ENCODE results near the gene ZFP90.
"Not testable (repeated sequence)": the region's sequence is repeated elsewhere in the genome, so short reads cannot be mapped to it uniquely, and the experiment has no call there.

The ZFP90 gene

DNA sequence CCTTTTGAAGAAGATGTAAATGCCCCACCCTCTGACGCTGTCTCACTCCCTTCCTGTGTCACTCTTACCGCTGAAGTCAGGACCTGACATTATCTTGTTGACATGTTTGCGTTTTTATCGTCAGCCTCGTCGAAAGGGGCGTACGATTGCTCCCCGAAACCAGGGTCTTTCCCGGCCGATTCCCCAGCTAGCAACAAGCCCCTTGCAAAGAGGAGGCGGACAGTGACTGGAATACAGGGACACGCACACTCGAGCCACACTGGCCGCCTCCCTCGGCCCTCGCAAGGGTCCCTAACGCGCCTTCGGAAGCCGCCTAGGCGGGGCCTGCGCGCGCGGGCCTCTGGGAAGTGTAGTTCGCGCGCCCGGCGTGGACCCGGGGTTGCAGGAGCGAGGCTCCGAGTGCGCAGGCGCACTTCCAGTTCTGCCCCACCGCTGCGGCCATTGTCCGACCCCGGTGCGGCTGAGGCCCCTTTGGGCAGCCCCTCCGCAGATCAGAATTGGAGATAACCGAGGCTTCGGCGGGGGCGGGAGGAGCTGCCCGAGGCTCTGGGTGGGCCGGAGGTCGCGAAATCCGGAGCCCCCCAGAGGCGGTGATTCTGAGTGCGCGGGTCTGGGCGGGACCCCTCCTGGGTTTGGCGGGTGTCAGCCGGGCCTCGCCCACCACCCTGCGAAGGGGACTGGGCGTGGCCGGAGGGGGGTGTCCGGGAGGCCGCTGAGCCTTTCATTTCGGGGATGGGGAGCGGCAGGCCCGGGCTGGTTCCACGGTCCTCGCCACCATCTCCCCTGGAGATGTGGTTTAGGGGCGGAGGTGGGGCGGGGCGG, at the start of gene ZFP90:
Gene ZFP90, plus strand, starts transcription at position 412 of the 822 bp plus-strand sequence. CDS start 502 bp downstream, outside the sequence.
- DNase-seq: peak; percentile 93

DNA sequence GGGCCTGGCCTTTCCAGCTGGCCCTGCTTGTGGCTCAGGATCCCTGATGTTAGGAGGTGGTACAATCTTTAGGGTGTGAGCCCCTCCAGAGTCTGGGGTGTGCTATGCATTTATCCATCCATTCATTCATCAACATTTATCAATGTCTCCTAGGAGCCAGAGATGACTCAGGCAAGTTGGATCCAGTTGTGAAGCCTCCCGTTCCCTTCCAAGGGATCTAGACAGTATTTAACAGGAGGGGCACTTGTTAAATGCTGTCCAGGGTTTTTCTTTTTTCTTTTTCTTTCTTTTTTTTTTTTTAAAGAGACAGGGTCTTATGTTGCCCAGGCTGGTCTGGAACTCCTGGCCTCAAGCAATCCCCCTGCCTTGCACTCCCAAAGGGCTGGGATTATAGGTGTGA, 48.7 kb upstream of the ZFP90 start:
- no peak for DNase-seq

DNA sequence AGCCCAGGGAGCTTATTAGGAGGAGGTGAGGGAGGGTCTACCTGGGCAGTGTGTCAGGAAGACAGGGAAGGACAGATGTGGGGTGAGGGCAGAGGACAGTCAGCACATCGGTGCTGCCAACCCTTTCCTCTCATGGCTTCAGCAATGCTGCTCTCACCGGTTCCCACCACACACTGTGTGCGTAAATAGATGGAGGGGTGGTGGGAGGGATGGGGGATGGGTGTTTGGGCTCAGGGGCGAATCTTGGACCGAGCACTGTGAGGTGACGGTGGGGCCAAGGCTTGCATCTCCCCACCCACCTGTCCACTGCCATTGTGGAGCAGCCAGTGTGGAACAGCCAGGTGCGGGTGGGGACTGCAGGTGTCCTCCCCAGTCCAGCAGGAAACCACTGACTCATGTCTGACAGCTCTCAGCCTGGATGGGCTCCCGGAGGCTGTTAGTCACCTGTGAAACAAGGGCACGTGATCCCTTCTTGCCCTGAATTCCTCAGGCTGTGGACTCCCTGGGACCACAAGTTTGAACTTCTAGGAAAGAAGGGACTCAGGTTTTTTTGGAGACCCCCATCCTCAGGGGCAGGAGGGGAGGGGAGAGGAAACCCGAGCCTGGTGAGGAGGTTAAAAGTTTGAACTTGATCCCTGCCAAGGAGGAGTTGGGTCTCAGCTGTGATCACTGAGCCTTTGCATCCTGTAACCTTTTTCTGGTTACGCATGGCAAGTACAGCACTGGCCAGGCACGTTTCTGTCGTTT, 48.1 kb upstream of the ZFP90 start:
- DNase-seq: no peak

DNA sequence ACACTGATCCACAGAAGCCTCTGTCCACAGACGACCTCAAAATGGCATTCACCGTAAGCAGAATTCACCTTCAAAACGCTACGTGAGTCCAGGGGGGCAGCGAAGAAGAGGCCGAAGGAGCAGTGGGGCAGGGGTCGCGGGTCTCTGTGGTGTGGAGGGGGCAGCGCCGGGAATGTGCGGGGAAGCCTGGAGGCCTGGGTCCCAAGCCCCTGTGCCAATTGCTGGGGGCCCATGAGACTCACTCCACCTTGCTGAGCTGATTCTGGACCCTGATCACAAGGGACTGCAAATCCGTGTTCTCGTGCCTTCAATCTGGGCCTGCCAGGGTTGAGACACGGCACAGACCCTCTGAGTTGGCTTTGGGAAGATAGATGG, 47.5 kb upstream of the ZFP90 start:
- DNase-seq: no peak

DNA sequence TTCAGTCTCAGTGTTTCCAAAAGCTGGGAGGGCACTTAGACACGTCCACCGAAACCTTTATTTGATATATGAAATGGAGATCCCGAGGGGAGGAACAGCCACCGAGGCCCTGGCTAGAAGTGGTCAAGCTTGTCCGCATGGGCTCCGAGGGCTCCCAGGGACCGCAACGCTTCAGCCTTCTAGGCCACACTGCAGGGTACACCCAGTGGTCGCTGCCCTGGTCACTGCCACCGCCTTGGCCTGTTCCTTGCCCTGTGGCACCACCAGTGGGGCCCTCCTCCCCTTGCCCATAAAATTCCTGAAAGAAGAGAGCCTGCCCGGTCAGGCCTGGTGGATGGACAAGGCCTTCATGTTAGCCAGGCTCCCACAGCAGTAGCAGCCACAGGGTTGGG, 46.9 kb upstream of the ZFP90 start:
- DNase-seq: no peak

DNA sequence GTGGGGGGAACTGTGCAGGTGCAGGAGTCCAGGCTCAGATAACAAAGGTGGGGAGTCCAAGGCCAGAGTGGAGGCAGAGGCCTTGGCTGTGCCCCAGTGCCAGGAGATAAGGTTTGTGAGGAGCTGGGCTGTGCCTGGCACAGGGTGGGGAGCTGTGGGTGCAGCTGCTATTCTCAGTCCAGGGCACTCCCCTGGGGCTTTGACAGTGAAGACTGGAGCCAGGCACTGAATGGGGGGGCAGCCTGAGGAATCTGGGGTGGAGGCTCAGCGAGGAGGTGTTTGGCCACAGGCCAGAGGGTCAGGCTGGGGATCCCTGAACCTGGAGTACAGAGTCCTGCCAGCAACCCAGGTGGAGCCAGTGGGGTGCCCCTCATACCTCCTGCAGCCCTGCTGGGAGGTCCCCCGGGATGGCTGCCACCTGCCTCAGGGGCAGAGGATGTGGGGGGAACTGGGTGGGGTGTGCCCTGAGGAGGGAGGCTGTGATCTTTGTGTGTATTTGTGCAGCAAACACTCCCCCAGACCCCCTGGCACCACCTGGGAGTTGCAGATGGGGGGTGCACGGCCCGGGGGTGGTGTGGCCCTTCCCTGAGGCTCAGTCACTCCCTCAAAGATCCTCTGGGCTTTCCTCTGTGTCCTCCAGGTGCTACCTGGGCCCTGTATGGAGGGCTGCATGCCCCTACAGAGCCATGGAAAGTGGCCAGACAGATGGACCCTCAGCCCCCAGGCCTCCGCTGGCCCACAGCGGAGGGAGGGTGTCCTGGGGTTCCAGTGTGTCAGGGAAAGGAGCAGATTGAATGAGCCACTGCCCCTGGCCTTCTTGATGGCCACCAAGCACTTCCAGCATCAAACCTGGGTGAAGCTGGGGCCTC, 46.3 kb upstream of the ZFP90 start:
- DNase-seq: no peak

DNA sequence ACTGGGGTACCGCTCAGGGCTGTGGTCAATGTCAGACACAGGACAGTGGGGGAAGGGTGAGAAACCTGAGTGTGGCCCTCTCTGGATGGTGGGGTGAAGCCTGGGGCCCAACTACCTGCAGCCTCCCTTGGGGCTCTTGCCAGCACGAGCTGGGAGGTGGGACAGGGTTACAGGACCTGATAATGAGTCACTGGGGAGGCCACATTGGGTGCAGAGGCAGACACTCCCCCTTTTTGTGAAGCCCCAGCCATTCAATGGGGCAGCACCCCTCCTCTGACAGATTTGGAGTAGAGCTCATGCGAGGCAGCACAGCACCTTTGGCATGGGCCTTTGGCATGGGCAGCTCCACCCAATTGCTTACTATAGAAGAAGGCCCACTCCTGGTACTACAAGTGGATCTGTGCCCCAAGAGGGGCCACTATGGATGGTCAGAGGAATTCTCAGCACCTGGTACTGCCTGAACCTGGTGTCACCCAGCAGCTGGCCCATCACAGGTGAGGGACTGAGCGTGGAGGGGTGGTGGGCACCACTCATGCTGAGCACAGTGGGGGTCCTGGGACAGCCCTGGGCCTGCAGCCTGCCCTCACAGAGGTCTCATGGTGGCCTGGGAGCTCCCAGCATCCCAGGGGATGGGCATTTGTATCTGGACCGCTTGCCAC, 45.5 kb upstream of the ZFP90 start:
- DNase-seq: no peak

DNA sequence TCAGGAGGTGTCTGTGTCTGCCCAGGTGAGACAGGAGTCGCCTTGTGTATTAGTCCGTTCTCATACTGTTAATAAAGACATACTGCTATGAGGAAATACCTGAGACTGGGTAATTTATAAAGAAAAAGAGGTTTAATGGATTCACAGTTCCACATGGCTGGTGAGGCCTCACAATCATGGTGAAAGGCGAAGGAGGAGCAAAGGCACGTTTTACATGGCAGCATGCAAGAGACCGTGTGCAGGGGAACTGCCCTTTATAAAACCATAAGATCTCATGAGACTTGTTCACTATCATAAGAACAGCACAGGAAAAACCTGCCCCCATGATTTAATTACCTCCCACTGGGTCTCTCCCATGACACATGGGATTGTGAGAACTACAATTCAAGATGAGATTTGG, 44.8 kb upstream of the ZFP90 start:
- DNase-seq: not testable (repeated sequence)

DNA sequence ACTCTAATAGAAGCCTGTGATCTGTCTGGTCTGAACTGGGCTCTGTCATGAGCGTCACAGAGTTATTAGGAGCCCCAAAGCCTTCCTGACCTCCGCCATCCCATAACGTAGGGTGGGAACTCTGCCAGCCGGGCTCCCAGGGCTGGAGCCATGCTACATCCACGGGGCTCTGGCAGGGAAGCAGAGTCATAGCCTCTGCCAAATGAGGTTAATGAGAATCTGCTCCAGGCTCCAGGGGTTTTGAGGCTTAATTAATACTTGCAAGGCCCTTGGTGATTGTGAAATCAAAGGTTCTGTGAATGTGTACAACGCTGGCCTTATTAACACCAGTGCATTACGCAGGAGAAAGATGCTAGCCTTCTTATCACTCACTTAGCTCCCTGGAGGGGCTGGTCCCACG, 42.4 kb upstream of the ZFP90 start:
- no peak for DNase-seq

DNA sequence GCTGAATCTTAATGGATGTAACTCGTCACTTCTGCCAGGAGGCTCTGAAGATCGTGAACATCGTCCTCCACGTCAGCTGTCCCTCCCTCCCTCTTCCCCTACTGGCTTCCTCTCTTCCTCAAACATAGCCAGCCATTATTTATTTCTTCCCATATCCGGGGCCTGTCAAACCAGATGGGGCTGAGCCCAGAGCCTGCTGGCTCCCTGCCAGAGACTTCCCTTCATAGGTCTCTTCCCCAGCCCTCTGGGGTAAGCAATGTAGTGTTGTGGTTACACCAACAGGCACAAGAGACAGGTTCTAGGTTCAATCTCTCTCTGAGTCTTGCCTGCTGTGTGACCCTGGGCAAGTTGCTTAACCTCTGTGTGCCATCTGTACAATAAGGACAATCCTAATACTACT, 40.1 kb upstream of the ZFP90 start:
- peak; percentile 53 for DNase-seq

DNA sequence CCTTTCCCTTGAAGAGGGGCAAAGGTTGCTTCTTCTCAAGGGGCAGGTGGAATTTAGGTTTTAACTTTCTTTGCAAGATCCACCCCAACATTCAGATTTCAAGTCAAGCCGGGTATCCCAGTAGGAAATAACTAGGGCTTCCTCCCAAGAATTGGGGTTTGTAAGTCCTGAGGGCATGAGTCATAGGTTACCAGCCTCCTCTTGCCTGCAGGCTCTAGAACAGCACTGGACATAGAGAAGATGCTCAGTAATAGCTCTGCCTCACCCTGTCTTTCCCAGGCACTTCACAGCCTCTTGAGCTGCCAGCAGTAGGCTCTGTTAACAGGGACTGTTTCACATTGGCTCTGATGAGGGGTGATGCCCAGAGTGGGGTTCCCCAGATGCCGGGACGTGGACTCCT, 35.8 kb upstream of the ZFP90 start:
- DNase-seq: no peak

DNA sequence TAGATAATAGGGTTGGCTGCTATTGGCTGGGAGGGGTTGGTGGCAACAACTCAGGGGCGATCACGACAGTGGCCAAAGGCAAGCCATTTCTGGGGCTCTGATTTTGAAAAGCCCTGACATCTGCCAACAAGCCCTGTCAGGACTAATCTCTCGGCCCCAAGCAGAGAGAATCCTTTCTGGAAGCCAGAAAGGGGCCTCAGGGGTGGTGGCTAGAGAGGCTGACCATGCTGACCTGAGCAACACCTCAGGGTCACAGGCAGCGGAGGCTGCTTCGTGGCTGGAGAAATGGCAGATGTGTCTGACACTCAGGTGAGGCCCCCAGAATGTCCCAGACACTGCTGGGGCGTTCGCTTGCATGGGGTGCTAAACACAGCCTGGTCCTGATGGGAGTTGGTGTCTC, 35.0 kb upstream of the ZFP90 start:
- no peak for DNase-seq

DNA sequence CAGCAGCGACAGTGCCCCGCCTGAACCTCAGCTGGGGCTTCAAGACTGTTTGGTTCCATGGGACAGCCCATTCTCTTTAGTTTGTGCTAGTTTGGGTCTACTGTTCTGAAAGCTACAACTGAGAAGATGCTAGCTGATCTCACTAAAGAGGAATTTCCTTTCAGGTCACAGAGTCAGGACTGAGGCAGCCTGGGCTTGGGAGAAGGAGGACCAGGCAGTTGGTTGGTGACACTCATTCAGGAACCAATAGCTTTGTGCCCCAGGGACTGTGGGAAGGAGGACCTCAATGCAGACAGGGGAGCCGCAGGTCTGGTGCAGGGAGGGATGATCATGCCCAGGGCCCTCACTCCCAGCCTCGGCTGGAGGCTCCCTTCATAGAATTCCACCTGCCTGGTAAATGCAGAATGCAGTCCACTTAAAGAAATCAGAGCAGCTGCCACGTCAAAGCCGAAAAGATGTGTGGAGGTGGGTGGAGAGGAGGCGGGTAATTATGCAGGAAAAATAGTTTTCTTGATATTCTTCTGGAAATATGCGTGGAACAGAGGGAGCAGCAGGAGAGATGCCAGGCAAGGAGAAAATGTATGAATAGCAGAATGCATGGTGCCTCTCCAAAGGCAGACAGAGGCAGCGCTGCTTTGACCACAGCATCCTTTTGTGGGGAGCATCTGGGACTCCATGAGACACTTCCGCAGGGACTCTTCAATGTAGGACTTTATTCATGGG, 32.6 kb upstream of the ZFP90 start:
- no peak for DNase-seq

DNA sequence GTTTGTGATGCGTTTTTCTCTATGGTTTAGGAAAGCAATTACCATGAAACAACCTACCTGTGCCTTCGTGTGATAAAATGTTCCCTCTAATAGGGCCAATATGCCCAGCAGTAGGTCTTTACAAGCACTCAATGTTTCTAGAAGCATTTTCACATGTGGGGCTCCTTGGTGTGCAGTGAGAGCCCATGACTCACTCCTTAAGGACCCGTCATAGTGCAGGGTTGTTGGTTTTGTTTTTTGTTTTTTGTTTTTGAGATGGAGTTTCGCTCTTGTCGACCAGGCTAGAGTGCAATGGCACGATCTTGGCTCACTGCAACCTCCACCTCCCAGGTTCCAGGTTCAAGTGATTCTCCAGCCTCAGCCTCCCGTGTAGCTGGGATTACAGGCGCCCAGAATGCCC, 31.1 kb upstream of the ZFP90 start:
- DNase-seq: no peak

DNA sequence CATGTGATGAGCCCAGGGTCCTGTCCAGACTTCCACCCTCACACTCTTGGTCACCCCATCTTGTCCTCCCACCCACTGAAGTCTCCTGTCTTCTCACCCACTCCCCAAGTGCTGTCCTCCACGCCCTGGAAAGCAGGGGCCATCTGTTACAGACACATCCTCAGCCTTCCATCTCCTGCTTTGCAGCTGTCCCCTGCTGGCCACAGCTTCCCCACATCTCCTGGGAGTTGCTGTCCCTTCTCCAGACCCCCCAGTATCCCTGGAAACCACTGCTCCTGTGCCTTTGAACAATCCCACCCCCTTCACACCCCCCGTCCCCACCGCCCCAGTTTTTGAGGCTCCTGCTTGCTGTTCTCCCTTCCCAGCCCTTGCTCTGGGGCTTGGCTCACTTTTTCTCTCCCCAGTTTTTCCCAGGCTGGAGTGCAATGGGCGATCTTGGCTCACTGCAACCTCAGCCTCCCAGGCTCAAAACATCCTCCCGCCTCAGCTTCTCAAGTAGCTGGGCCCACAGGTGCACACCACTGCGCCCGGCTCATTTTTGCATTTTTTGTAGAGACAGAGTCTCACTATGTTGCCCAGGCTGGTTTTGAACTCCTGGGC, 30.4 kb upstream of the ZFP90 start:
- DNase-seq: no peak

DNA sequence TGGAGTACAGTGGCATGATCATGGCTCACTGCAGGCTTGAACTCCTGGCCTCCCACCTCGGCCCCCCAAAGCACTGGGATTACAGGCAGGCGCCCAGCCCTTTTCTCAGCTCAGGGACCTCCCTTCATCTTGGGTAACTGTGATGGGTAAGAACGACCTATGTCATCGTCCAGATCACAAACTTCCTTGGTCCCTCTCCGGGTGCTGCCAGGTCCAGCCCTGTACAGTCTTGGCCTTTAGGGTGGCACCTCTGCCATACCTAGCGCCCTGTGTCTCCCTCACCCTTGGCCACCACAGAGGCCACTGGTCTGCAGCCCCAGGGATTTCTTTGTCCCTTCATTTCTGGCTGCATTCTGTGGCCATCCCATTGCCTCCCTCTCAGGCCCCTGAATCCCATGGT, 29.7 kb upstream of the ZFP90 start:
- no peak for DNase-seq

DNA sequence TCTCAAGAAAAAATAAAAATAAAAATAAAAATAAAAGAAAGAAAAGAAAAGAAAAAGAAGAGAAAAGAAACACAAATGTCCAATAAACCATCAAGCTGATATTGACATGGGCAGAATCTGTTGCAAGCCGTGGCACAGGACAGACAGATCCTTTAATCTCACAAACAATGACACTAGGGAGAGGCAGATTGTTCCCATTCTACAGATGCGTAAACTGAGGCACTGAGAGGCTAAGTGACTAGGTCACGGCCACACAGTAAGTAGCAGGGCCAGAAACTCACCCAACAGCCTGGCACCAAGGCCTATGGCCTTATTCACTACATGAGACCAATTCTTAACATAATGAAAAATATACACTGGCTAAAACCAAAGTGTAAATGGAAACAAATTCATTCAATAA, 28.3 kb upstream of the ZFP90 start:
- DNase-seq: no peak

DNA sequence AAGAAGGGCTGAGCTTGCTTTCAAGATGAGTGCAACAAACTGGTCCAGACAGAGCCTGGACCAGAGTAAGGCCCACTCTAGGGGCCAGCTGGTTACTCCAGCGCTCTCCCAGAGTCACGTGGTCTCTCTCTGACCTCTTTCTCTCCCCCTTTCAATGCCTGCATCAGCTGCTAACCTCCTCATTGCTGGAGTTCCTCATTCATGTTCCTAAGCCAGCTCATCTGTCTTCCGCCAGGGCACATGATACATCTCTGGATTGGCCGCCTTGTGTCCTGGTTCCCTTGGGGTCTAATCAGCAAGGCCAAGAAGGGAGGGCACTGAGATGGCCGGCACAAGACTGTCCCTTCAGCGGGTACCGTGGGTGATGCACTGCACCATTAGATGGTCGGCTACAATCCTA, 26.9 kb upstream of the ZFP90 start:
- DNase-seq: no peak

DNA sequence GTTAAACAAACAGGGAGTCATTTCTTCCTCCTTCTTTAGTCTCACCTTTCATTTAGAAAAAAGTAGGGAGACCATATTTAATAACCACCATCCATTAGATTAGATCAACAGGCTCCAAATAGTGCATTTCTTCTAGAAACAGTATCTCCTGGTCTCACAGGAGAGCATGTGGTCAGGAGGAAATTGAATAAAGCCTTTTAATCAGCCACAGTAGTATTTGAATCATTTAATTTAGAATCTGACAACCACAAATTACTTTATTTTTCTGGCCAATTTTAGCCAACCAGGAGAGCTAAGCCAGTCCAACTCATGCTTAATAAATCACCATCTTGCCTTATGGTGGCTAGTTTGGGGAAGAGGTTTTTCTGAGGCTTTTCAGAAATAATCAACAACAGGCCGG, 26.3 kb upstream of the ZFP90 start:
- DNase-seq: no peak

DNA sequence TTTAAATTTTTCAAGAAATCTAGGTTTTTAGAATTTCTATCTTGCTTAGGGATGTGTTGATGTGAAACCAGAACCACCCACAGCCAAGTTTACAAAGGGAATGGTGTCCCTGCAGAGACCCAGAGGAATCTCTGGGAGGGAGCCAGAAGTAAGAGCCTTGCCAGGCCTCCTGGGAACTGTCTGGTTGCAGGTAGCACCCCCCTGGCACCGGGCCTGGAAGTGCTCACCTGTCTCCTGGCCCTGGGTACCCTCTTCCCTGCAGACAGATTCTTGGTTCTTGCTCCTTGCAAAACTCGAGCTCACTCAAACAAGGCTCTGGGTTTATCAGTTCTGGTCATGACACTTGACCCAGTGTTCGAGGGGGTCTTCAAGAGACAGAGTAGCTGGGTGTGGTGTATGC, 24.6 kb upstream of the ZFP90 start:
- no peak for DNase-seq

DNA sequence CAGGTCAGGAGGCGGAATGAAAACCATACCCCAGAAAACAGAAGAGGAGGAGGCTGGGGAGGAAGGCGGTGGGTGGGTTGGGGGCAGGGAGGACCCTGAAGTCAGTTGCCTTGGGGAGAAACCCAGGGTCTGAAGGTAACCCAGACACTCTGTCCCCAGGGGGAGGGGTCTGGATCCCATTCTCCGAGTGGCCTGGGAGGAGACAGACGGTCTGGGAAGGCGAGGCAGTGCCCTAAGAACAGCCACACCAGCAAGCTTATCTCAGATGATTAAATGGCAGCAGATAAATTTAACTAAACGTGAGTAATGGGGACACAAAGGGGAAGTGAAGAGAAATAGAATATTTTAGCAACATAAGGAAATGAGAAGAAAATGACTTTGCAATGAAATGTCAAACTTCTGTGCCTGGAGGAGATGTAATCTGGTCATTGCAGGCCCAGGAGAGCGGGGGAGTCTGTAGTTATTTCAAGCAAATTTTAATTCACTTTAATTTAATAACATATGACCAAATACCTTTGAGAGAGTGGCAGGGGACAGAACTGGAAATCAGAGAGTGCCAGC, 21.4 kb upstream of the ZFP90 start:
- no peak for DNase-seq
